Stimulated activated CD8-positive, alpha-beta memory T cell treated with anti-CD3 and anti-CD28 coated beads, Interleukin-7, amount 100 ng/mL, for 1 hour (primary cell): ENCODE measurements around the gene KRIT1.

ENCODE experiments used
- DNase-seq, 2 donors: peaks; one replicate each; pipeline ENCODE4 v3.0.0-alpha.2; 2020; ENCODE audit warnings: low read depth in 2 of 2

The KRIT1 gene

GRCh38 chr7:92155108-92155739, 90.5 kb downstream of the KRIT1 start:
- DNase-seq: no peak

GRCh38 chr7:92150450-92151017, 95.2 kb downstream of the KRIT1 start:
- no peak for DNase-seq

GRCh38 chr7:92149736-92150239, 95.9 kb downstream of the KRIT1 start:
- no peak for DNase-seq
